Caki2 (cell line): ENCODE results near the gene KBTBD12. TPM values are rescaled to one million over a fixed set of nuclear protein-coding genes. Genes with fewer than 3 reads are reported as not detected.

Experiments
- total RNA-seq: library from RNA; depleted of rRNA; stranded (reverse); fragments of >200 nt; shearing (Covaris generic); gene quantifications from 2 replicates; pipeline ENCODE4 v1.2.3, GENCODE V29; 2014; ENCODE audit warnings: low replicate concordance; rRNA removed

Gene KBTBD12
- total RNA-seq, 1 experiment from 2014 or later, result not detected

Other genes with a start within 250 kb of the KBTBD12 start
- gene ABTB1, start 242.3 kb upstream of the KBTBD12 start, total RNA-seq, result 16.6 and 23.7 TPM in 2 replicates
- gene MGLL, start 92.7 kb upstream of the KBTBD12 start, total RNA-seq, result 31.6 and 53.0 TPM in 2 replicates
- gene SEC61A1, start 137.2 kb downstream of the KBTBD12 start, total RNA-seq, result 141 and 159 TPM in 2 replicates
- gene RUVBL1, start 208.6 kb downstream of the KBTBD12 start, total RNA-seq, result 50.7 and 60.7 TPM in 2 replicates
- 10.3 and 12.7 TPM in 2 replicates for gene EEFSEC, start 238.2 kb downstream of the KBTBD12 start, total RNA-seq